A549 treated with CORT108297 at 1 μM for 4 hours (cell line): ENCODE data around the gene MPC2. TPM values are rescaled to one million over a fixed set of nuclear protein-coding genes. Genes with fewer than 3 reads are reported as not detected.

ENCODE experiments used
- total RNA-seq: library from RNA; stranded (reverse); fragments of 200-300 nt; extraction: Qiagen RNA extraction; gene quantifications from 5 replicates; pipeline ENCODE4 v1.2.3, GENCODE V29; 2022

Gene MPC2
- 48.5 to 84.2 TPM (median 71.2 TPM) in 5 replicates for total RNA-seq

GRCh38 chr1:167936930-167937708, at the start of gene MPC2:
Gene MPC2 (minus strand): TSS chr1:167937072. CDS start chr1:167935841, 1,231 bp downstream.

GRCh38 chr1:167936068-167936929, 573 bp downstream of the MPC2 start, which contains the start of gene DCAF6:
Gene DCAF6 (plus strand): TSS chr1:167936683. CDS start chr1:167936912, 229 bp downstream.

GRCh38 chr1:167913895-167914496, 22.9 kb downstream of the MPC2 start, which contains the start of gene ADCY10:
Gene ADCY10 (minus strand): TSS chr1:167914134. CDS start chr1:167905140, 8,994 bp downstream.

Other genes starting within 250 kb of the MPC2 start
- 101 to 128 TPM (median 111 TPM) in 5 replicates for gene MPZL1, start 215.1 kb downstream of the MPC2 start, total RNA-seq
- gene ADCY10, start 22.9 kb downstream of the MPC2 start, total RNA-seq = 0.05 to 0.20 TPM (median 0.08 TPM) in 4 of 5 replicates, not detected in the other
- gene DCAF6, start 389 bp downstream of the MPC2 start, total RNA-seq = 22.8 to 29.1 TPM (median 24.8 TPM) in 5 replicates
- gene GPR161, start 199.9 kb upstream of the MPC2 start, total RNA-seq = 9.5 to 17.8 TPM (median 15.2 TPM) in 5 replicates
- 28.7 to 37.6 TPM (median 33.6 TPM) in 5 replicates for gene TIPRL, start 241.9 kb upstream of the MPC2 start, total RNA-seq